ENCODE results near the gene SUPT5H.

SUPT5H gene

DNA sequence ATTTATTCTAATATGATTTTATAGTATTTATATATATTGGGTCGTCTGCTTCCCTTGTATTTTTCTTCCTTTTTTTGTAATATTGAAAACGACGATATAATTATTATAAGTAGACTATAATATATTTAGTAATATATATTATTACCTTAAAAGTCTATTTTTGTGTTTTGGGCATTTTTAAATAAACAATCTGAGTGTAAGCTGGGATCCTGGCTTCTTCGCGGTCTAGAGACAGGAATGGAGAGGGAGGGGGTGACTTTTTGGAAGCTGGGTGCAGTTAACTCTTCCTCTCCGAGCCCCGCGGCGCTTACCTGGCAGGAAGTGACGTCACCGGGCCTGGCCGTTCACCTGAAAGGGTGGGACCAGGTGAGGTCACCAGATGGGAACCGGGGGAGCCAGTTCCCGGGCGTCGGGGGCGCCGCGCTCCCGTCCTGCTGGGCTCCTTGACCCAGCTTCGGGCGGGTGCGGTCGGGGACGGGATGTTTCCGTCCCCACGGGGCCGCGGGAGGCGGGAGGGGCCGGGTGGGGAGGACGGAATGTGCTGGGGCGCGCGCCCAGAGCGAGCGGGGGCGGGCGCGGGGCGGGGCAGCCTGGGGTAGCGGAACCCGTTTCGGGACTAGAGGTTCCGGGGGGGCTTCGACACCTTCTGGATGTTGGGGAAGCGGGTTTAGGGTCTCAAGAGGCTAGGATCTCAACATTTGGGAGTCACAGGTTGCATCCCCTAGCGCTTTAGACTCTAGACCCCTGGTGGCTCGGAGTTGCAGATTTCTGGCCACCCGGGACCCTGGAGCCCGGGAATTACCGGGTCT is 36.0 kb upstream of the SUPT5H start:
- DNase-seq: peak; percentile 73

DNA sequence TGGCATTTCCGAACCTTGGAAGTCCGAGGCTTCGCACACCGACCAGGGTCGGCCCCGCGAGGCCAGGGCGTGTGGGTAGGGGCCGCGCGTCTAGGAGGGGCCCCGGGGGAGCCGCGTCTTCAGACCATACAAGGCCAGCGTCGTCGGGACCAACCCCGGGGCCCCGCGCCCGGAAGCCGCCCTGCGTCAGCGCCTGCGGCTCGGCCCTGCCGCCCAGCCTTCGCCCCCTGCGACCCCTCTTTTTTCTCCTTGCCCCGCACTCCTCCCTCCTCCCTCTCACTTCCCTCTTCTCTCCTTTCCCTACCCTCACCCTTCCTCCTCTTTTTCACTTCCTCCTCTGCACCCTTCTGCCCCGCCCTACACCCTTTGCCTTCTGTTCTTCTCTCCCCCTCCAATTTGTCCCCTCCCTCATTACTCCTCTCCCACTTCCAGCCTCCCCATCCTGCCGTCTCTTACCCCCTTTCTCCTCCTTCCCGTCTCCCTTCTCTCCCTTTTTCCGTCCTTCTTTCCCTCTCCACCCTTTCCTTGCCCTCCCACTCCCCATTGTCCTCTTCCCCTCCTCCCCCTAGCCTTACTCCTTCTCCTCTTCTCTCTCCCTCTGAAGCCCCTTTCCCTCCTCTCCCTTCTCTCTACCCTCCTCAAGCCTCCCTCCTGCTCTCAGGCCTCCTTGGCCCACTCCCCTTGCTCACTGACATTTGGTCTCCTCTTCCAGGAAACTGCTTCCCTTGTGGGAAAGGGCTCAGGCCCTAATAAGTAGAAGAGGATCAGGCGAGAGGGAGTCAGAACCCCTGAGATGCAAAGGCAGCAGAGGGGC is 35.2 kb upstream of the SUPT5H start:
- peak; percentile 61 for DNase-seq

DNA sequence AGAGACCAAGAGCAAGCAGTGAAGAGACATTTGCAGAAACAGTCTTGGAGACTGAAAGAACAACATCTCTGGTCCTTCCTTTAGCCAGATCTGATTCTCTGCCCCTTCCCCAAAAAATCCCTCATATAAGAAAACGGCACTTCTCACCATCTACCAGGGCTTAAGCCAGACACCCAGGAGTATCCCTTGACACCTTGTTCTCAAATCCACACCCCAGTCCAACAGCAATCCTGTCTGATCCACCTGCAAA is 34.6 kb upstream of the SUPT5H start:
- no peak for DNase-seq

DNA sequence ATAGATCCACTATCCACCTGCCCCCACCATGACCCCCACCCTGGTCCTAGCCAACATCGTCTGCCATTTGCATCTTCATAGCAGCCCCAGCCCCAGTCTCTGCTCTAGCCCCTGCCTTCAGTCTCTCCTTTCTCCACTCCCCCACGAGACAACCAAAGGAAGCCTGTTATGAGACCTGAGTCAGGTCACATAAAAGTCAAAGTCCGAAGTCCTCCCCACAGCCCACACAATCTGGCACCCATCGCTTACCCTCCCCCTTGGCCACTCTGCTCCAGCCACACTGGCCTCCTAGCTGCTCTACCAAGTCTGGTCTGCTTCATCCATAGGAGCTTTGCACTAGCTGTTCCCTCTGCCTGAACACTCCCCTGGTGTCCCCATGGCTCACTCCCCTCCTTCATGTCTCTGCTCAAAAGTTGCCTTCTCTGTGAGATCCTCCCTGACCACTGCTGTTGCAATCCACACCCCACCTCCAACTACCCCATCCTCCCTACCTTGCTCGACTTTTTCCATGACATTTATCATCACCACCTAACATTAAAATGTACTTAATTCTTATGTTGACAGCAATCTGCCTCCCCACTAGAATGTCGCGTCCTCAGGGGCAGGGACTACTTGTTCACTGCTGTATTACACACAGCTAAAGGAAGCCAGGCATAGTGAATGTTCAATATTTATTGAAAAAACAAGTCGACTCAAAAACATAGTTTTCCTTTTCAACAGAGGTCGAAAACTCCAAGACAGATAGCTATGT is 34.1 kb upstream of the SUPT5H start:
- no peak for DNase-seq

DNA sequence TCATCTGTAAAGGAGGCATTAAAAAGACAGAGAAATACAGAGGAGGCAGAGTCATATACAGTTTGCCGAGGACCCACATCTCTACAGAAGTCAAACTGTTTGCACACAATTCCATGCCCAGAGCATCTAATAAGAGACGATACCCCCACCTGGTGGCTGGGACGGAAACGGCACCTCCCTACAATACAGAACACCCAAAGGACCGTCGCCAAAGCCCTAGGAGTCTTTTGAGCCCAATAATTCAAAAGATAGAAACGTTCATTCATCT is 33.6 kb upstream of the SUPT5H start:
- DNase-seq: peak; percentile 98

DNA sequence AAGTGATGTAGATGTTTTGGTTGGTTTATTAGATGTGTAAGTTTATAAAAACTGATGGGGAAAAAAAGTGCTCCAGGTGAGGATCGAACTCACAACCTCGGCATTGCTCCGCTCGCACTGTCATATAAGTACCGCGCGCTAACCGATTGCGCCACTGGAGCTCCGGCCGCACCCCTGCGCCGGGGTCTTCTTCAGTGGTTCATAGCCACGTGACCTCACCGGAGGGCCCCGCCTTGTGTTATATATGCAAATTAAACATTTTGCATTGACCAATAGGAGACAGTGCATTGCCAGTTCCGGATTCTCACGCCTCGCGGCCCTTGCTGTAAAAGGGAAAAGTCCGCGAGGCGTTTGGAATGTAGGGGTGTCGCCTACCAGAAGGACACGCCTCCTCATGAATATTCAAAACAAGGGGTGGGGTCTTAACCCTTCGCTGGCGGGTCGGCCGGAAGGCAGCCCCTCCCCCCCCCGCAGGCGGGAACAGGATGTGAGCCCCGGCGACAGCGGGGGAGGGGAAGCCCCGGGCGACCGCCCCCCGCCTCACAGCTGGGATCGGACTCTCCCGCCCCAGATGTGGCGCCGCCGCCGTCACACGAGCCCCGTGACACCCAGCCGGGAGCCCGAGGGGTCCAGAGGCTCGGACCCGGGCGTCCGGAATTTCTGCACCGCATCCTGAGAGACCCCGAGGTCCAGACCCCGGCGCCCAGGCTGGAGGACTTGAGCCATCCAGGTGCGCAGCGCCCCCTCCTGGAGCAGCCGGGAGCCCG is 33.1 kb upstream of the SUPT5H start, which contains the start of gene PLEKHG2:
PLEKHG2 (plus strand) TSS at position 570 of the 767 bp plus-strand sequence. CDS start 1,418 bp downstream, outside the sequence.
- DNase-seq: peak; percentile 100

DNA sequence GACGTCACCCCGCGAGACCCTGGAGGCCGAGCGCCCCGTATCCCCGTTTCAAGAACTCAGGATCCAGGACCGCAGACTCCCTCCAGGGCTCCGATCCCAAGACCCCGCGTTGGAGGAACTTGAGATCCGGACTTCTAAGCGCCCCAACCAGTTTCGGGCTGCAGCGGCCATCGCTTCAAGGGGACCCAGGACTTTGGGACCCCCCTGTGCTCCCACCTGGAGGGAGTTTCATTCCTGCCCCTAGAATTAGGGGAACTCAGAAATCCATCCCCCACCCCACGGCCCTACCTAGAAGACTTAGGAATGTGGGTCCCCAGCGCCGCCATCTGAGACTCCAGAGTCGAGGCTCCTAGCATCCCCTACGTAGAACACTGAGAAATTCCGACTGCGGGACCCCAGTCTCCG is 32.5 kb upstream of the SUPT5H start:
- DNase-seq: no peak

DNA sequence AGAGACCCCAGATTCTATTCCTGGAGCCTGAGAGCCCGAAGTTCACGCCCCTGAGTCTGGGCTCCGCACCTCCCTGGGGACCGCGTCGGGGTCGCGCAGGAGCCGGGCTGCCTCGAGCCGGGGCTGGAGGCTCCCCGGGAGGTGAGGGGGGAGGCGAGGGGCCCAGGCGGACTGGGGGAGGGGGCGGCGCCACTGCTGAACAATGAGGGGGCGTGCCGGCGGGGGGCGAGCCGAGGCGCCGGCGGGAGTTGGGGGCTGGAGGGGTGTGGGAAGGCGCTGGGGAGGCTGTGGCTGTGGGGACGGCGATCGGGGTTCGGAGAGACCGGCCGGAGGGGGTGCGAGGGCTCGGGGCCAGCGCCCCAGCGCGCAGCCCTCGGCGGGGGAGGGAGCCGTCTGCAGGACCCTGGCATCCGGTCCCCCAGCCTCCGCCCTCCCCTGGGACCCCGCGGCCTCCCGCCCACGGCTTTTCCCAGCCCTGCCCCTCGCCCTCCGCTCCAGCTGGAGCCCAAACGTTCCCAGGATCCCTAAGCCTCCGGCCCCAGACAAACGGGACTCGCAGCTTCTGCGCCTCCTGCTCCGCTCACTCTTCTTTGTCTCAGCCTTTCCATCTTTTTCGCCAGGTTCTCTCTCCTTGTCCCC is 32.0 kb upstream of the SUPT5H start:
- DNase-seq: no peak

DNA sequence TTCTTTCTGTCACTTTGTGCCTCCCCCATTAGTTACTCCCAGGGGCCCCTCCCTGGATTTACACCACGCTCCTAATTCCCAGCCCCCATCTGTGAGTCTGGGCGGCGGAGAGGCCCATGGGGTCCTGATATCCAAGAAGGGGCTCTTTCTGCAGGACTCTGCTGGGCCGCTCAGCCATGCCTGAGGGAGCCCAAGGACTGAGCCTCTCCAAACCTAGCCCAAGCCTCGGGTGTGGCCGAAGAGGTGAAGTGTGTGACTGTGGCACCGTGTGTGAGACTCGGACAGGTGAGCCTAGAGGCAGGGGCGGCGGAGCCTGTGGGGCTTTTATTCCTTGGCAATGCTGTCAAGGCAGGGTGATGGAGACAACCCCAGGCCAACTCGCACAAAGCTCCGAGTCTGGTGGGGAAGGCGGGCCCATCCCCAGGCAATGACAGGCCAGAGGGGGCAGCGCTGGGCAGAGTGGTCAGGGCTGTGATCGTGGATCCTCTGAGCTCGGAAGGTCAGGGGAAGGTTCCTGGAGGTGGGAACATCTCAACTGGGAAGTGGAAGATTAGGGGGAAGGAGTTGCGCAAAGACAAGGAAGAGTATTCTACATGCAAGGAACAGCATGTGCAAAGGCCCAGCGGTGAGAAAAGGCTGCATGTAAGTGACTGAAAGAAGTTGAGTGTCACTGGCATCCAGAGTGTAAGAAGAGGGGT is 31.3 kb upstream of the SUPT5H start:
- no peak for DNase-seq

DNA sequence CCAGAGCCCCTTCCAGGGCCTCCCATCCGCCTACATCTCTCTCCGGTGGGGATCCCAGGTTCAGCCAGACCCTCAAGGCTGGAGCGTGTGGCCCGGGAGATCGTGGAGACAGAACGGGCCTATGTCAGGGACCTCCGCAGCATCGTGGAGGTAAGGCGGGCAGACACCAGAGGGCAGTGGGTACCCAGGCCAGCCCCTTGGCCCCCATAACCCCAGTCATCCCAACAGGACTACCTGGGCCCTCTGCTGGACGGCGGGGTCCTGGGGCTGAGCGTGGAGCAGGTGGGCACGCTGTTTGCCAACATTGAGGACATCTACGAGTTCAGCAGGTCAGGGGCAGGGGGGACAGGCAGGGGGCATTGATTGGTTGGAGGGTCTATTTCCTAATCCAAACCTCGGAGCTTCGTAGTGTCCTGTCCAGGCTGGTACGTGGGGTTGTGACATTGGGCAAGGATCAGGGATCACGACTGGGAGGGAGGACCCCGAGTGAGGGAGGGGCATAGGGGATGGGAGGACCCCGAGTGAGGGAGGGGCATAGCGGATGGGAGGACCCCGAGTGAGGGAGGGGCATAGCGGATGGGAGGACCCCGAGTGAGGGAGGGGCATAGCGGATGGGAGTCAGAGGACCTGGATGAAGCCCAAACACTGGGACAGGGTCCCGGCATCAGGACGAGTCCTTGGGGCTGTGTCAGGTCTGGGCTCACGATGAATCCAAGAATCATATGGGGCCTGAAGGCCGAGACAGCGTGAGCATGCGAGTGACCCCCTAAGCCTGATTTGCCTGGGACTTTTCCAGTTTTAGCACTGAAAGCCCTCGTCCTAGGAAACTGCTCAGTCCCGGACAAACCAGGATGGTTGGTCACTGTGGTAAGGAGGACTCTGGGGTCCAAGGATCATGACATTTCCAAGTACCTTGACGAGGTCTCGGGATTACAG is 30.0 kb upstream of the SUPT5H start:
- DNase-seq: no peak

DNA sequence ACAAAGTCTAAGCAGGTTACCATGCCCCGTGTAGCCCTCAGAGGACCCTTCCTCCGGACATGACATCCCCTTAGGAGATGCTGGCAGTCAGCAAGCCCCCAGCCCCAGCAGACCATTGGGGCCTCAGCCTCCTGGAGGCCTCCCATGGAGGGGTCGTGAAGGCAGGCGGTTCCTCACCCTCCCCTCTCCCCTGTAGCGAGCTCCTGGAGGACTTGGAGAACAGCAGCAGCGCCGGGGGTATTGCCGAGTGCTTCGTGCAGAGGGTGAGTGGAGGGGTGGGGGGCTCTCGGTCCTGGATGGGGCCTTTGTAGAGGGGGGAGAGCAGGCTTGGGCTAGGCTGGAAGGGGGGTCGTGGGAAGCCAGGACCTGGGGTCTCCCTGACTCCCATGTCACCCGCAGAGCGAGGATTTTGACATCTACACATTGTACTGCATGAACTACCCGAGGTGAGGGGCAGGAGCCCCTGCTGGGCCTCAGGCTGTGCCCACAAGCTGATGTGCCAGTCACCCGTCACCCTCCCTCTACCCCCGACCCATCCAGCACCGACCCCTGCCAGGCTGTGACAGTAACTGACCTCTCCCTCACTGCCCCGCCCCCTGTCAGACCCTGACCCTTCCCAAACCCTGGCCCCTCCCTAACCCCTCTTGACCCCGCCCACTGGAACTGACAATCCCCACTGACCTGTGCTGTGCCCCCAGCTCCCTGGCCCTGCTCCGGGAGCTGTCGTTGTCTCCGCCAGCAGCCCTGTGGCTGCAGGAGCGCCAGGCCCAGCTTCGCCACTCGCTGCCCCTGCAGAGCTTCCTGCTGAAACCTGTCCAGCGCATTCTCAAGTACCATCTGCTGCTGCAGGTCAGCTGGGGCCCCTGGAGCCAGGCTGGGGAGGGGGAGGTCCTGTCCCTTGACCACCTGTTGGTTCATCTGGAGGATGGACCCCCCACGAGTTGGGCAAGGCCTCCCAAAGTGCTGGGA is 28.9 kb upstream of the SUPT5H start:
- DNase-seq: no peak

DNA sequence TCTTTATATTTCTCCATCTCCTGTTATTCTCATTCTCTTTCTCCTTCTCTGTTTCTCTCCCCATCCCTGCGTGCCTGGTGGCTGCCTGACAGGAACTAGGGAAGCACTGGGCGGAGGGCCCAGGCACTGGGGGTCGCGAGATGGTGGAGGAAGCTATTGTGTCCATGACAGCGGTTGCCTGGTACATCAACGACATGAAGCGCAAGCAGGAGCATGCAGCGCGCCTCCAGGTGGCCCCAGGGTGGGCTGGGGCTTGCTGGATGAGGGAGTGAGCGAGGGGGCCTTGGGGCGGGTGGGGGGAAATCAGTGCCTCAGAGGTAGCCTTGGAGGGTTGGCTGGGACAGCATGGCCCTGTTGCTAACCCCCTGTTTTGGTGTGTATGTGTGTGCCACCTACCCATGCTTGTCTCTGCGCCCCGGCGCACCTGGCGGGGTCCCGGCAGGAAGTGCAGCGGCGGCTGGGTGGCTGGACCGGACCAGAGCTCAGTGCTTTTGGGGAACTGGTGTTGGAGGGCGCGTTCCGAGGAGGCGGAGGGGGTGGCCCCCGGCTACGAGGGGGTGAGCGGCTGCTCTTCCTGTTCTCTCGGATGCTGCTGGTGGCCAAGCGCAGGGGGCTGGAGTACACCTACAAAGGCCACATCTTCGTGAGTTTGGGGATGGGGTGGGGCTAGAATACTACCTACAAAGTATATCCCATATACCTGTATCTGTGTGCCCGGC is 27.8 kb upstream of the SUPT5H start:
- no peak for DNase-seq

DNA sequence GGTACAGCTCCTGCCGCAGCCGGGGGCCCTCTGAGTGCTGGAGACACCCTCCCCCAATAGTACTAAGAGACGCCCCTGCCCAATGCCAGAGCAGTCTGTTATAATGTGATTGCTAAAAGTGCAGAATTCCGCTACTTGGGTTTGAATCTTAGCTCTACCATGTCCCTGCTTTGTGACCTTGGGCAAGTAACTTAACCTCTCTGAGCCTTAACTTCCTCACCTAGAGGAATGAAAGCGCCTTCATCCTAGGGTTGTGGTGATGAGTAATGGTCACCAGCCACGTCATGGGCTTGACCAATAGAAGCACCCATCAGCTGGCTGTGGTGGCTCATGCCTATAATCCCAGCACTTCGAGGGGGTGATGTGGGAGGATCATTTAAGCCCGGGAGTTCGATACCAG is 26.4 kb upstream of the SUPT5H start:
- no peak for DNase-seq

DNA sequence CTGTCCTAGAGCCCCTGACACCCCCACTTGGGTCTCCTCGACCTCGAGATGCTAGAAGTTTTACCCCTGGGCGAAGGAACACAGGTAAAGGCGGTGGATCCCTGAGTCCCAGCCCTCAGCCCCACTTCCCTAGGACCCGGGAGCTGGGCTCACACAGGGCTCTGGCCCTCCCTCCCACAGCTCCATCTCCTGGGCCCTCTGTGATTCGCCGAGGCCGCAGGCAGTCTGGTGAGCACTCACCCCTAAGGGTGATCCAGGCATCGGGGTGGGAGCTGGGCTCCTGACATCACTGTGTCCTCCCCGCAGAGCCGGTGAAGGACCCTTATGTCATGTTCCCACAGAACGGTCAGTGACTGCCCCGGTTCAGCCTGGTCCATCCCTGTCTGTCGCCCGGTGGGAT is 24.6 kb upstream of the SUPT5H start:
- no peak for DNase-seq

DNA sequence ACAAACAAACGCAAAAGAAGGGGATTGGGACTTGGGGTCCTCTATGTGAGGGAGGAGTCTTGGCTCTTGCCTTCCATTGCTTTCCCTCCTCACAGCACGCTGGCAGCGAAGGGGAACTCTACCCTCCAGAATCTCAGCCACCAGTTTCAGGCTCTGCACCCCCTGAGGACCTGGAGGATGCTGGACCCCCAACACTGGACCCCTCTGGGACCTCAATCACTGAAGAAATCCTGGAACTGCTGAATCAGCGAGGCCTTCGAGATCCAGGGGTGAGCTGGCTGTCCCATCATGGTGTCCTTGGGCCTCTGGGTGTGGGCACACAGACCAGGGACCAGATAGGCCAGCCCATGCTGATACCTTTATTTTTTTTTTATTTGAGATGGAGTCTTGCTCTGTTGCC is 23.4 kb upstream of the SUPT5H start:
- DNase-seq: no peak

DNA sequence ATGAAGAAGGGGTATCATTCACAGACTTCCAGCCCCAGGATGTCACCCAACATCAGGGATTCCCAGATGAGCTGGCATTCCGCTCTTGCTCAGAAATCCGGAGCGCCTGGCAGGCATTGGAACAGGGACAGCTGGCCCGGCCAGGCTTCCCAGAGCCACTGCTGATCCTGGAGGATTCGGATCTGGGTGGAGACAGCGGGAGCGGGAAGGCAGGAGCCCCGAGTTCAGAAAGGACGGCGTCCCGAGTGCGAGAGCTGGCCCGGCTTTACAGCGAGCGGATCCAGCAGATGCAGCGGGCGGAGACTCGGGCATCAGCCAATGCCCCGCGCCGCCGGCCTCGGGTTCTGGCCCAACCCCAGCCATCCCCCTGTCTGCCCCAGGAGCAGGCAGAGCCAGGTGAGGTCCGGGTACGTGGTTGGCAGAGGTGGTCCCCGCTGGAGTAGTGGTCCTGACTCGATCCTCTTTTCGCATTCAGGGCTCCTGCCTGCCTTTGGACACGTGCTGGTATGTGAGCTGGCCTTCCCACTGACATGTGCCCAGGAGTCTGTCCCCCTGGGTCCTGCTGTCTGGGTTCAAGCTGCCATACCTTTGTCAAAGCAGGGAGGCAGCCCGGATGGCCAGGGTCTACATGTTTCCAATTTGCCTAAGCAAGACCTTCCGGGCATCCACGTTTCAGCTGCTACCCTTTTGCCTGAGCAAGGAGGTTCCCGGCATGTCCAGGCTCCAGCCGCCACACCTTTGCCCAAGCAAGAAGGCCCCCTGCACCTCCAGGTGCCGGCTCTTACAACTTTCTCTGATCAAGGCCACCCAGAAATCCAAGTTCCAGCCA is 21.9 kb upstream of the SUPT5H start:
- no peak for DNase-seq

DNA sequence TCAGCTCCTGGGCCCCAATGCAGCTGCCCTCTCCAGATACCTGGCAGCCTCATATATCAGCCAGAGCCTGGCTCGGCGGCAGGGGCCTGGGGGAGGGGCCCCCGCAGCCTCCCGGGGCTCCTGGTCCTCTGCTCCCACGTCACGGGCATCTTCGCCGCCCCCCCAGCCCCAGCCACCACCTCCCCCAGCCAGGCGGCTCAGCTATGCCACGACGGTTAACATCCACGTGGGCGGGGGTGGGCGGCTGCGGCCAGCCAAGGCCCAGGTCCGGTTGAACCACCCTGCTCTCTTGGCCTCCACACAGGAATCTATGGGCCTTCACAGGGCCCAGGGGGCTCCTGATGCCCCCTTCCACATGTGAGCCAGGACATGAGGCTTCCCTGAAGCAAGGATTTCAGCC is 20.4 kb upstream of the SUPT5H start:
- DNase-seq: no peak

DNA sequence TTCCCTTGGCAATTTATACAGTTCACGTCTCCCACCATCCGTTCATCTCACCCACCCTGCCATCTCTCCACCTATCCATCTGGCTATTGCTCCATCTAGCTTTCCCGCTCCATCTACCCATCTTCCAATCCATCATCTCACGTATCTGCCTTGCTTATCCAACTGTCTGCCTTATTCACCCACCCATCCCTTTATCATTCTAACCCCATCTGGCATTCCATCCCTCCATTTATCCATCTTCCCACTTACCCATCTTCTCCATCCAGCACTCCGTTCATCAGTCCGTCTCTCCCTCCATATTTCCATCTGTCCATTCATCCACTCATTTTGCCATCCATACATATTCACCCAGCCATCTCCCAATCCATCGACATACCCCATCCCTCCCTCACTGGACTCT is 19.6 kb upstream of the SUPT5H start:
- DNase-seq: no peak
